Measurements from ENCODE around the gene HCK. TPM values are rescaled to one million over a fixed set of nuclear protein-coding genes. Genes with fewer than 3 reads are reported as not detected.

The HCK gene
- total RNA-seq, 1 donor from 2014 or later = 3.7 TPM

- DNase-seq = no peak
These were observed 10.7 kb downstream of the HCK start for GRCh38 chr20:32062776-32063170.

GRCh38 chr20:32063695-32064094 is 11.7 kb downstream of the HCK start:
- no peak for DNase-seq

- DNase-seq = no peak
These were observed 12.6 kb downstream of the HCK start for GRCh38 chr20:32064667-32065066.

GRCh38 chr20:32067234-32067821 is 15.3 kb downstream of the HCK start:
- no peak for DNase-seq

GRCh38 chr20:32068174-32068573 is 16.1 kb downstream of the HCK start:
- DNase-seq = no peak

- no peak for DNase-seq
These were observed 17.7 kb downstream of the HCK start for GRCh38 chr20:32069711-32070110.

- no peak for DNase-seq
These were observed 18.2 kb downstream of the HCK start for GRCh38 chr20:32070282-32070681.

GRCh38 chr20:32070690-32071213 is 18.7 kb downstream of the HCK start:
- DNase-seq = no peak

- DNase-seq = no peak
These were observed 19.5 kb downstream of the HCK start for GRCh38 chr20:32071395-32072167.

GRCh38 chr20:32072168-32072750 is 20.2 kb downstream of the HCK start:
- no peak for DNase-seq

- no peak for DNase-seq
These were observed 23.5 kb downstream of the HCK start for GRCh38 chr20:32075534-32075933.

GRCh38 chr20:32077190-32077589 is 25.1 kb downstream of the HCK start:
- no peak for DNase-seq

GRCh38 chr20:32078322-32078721 is 26.3 kb downstream of the HCK start:
- no peak for DNase-seq

- DNase-seq = no peak
These were observed 26.7 kb downstream of the HCK start for GRCh38 chr20:32078791-32079190.

GRCh38 chr20:32079655-32080109 is 27.6 kb downstream of the HCK start:
- no peak for DNase-seq

GRCh38 chr20:32080783-32081182 is 28.7 kb downstream of the HCK start:
- no peak for DNase-seq

- DNase-seq = no peak
These were observed 31.4 kb downstream of the HCK start for GRCh38 chr20:32083469-32083868.

GRCh38 chr20:32087070-32087469 is 35.0 kb downstream of the HCK start:
- no peak for DNase-seq

GRCh38 chr20:32088759-32089158 is 36.7 kb downstream of the HCK start:
- DNase-seq = no peak

GRCh38 chr20:32089637-32090362 is 37.8 kb downstream of the HCK start:
- no peak for DNase-seq

- DNase-seq = peak; percentile 82
These were observed 39.9 kb downstream of the HCK start for GRCh38 chr20:32091888-32092346.

- DNase-seq = no peak
These were observed 46.7 kb downstream of the HCK start for GRCh38 chr20:32098786-32099185.
